Measurements from ENCODE around the gene SLC25A21.
A peak's percentile ranks its signal among the peaks of the same experiment; 100 is the strongest.

SLC25A21 gene

DNA sequence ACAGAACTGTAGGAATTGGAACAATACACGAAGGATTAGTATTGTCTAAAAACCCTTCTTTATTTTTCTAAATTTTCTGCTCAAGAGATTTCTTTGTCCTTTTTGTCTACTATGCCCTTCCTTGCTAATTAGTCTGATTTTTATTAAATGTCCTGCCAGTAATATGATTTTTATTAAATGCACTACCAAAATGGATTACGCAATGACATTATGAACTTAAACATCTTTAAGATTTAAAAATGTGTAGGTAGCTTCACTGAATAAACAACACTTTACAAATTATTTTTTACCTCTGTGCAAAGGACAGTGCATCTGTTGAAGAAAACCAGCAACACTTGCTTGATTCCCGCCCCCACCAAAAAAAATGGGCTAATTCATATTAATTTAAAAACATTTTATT lies 519.0 kb downstream of the SLC25A21 start:
- TF ChIP-seq, protein P1, sequence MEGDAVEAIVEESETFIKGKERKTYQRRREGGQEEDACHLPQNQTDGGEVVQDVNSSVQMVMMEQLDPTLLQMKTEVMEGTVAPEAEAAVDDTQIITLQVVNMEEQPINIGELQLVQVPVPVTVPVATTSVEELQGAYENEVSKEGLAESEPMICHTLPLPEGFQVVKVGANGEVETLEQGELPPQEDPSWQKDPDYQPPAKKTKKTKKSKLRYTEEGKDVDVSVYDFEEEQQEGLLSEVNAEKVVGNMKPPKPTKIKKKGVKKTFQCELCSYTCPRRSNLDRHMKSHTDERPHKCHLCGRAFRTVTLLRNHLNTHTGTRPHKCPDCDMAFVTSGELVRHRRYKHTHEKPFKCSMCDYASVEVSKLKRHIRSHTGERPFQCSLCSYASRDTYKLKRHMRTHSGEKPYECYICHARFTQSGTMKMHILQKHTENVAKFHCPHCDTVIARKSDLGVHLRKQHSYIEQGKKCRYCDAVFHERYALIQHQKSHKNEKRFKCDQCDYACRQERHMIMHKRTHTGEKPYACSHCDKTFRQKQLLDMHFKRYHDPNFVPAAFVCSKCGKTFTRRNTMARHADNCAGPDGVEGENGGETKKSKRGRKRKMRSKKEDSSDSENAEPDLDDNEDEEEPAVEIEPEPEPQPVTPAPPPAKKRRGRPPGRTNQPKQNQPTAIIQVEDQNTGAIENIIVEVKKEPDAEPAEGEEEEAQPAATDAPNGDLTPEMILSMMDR (IDR thresholded peaks at IDR 0.05; ENCODE audit: low read depth, low read length), result no peak
- DNase-seq (ENCODE audit: extremely low read depth, low read depth), result no peak

DNA sequence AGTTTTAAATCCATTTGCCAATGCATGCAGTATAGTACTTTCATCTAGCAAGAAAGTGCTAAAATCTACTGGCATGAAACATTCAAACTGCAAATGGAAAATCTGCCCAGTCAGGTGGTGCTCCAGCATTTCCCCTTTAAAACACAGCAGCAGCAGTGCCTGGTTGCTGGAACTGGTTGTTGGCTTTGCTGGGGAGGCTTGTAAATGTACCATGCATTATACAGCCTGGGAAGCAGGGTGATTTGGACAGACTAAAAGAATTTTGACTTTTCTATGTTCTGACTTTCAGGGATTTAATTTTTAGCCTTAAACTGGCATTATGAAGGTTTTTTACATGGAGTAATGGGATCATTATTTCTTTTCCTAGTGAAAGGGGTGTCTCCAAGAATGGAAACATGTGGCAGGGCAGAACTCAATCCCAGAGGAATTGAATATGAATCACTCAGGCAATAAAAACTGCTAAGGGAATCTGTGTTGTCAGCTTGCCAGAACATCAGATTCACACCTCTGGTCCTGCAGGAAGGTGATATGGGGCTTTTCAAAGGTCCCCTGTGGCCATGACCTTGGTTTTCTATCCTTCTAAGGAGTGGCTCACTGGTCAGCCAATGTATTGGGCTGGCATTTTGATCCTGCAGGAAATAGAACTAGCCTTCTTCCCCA lies 519.7 kb downstream of the SLC25A21 start:
- TF ChIP-seq, protein P1 (IDR thresholded peaks at IDR 0.05; ENCODE audit: low read depth, low read length), result no peak
- no peak for DNase-seq (ENCODE audit: extremely low read depth, low read depth)

DNA sequence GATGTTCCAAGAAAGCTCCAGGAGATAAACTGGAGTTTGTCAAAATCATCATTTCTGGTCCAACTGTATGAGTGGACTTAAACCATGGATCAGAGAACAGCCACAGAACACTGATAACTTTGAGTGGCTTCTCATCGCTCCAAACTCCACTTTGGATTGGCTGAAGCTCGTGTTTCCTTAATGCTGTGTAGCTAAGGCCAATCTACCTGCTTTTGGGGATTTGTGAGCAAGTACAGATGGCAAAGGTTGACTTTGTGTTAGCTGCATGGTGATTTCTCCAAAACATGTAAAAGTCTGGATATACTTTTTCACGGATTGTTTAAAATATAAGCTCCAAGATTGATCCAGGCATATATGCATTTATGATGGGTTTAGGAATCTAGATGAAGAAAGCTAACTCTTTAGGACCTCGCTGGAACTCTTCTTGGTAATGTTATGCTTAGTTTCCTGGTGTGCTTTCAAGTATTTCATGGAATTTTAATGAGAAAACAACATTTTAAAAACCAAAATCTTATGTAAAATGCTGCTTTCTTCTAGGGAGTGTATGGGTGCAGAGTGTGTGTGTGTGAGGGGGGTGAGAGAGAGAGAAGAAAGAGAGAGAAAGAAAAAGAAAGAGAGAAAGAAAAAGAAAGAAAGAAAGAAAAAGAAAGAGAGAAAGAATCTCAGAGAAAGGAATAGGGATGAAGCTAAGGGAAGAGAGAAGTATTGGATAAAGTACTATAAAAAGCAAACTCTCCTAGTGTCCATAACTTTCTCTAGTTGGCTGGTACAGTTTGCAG lies 522.3 kb downstream of the SLC25A21 start:
- no peak for DNase-seq (ENCODE audit: extremely low read depth, low read depth)
- TF ChIP-seq, protein P1 (IDR thresholded peaks at IDR 0.05; ENCODE audit: low read depth, low read length), result no peak

DNA sequence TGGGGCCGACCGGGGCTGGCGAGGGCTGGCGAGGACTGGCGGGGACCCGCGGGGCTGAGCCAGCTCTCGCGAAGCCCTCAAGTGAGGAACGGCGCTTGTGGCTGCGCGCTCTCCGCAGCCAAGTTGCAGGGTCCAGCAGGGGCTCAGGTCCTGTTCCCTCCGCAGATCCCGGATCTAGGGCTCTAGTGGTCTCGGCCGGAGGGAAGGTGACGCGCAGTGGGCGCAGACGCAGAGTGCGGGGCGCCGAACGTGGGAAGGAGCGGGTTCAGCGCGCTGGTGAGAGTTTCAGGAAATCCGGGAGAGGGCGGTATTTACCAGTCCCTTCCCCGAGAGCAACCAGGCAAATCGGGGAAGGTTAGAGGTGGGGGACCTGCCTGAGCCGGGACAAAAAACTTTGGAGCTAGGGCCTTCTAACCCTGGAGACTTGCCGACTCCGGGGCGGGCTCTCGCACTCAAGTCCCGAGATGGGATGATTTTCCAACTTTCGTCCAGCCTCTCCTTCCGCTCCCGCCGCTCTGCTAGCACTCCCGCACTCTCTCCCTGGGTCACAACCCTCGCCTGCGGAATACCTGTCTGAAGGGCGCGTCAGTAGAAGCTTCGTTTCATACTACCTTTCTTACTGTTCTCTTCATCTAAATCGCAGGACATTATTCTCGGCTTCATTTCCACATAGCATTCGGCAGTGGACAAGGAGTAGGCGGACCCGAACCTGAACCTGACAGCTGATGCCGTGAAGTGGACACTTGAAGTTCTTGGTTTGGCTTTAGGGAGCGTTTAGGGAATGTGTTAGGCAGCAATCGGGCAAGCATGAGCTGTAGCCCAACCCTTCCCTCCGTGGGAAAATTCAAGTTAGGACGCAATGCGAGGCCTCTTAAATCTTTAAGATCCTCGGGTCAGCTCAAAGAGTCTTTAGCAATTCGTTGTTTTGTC lies 524.3 kb downstream of the SLC25A21 start:
- TF ChIP-seq, protein P1 (IDR thresholded peaks at IDR 0.05; ENCODE audit: low read depth, low read length), result peak; percentile 69
- no peak for DNase-seq (ENCODE audit: extremely low read depth, low read depth)

DNA sequence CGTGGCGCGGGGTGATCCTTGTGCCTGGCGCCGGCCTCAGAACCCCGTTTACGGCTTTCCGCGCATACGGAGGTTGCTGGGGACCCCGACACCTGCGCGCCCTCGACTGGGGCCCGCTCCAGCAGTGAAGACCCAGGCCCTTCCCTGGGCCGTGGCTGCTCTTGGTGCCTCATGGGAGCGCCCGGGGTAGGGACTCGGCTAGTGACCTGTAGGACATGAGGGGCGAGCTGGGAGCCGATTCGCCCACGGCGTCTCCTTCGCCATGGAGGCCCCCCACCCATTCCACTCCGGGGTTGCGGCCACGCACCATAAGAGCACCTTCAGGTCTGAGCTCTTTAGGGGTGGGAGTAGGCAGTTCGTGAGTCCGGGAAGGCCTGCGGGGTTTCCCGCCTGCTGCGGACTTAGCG lies 525.0 kb downstream of the SLC25A21 start:
- TF ChIP-seq, protein P1 (IDR thresholded peaks at IDR 0.05; ENCODE audit: low read depth, low read length), result no peak
- no peak for DNase-seq (ENCODE audit: extremely low read depth, low read depth)

DNA sequence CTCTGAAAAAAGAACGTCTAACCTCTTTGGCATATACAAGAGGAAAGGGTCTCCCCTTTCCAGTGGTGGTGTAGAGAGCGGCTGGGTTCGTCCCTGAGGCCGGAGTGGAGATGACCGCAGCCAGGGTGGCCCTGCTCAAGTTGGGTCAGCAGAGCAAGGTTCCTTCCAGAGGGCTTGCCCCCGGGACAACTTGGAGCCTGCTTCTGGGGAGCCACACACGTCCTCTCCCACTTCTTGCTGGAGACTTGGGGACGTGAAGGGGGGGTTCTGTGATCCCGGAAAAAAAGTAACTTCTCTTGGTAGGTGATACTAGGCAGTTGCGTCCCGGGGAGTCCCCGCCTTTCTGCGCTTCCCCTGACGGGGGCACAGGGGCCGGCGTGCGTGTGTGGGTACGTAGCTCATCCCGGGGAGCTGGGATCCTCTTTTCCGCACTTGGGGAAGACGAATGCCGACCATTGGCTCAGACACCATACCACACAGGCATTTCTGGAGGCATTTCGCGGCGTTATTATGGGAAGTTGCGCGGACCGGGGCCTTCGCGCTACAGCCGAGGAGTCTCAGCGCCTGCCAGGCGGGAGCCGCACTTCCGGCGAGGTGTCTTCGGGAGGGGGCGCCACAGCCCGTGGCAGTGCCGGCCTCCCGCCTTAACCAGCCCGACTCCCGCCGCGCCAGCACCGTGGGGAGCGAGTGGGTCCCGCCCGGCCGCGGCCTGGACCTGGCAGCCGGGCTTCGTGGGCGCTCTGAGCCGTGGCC lies 525.6 kb downstream of the SLC25A21 start:
- no peak for DNase-seq (ENCODE audit: extremely low read depth, low read depth)
- TF ChIP-seq, protein P1 (IDR thresholded peaks at IDR 0.05; ENCODE audit: low read depth, low read length), result peak; percentile 33

Measured in AG09319 (cell line).